22Rv1 (cell line): ENCODE data around the gene HPD.

ENCODE experiments used
- CTCF ChIP-seq: fragments of 450-650 bp; IDR thresholded peaks from 2 replicates; pipeline ENCODE4 v1.5.1; 2017; ENCODE audit warnings: mild to moderate bottlenecking
- ZFX ChIP-seq: fragments of 450-650 bp; IDR thresholded peaks from 2 replicates; pipeline ENCODE4 v1.6.1; 2017; ENCODE audit warnings: antibody characterized with exemption, borderline replicate concordance

GRCh38 chr12:121830134-121830533 is 28.5 kb downstream of the HPD start:
- TF ChIP-seq CTCF (no peak), ZFX (no peak)
